ENCODE measurements around the gene C10orf53.
"Not testable (repeated sequence)": the region's sequence is repeated elsewhere in the genome, so short reads cannot be mapped to it uniquely, and the experiment has no call there.

C10orf53 gene

DNA sequence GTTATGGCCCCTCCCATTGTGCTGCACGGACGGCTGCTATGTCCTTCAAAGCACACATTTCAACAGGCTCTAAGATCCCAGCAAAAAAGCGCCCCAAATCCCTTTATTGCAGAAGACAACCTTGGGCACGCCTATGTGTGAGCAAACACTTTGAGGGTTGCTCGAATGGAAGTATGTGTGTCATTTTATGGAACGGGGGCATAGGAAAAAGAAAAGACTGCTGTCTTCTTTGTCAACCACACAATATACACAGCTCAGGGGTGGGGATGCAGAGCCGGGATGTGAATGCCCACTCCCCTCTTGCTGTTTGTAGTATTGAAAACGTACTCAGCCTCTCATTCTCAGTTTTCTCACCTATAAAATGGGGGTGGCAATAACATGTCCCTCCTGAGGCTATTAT is 32.0 kb downstream of the C10orf53 start:
- H3K4me1 ChIP-seq (ENCODE audit: control insufficient read depth, insufficient read depth, low read length, unreplicated experiment), result no peaks in the 10 kb centered on the region
- no peaks in the 10 kb centered on the region for H3K36me3 ChIP-seq (ENCODE audit: insufficient read depth, low read length)
- no peak overlapping the region for H2AFZ ChIP-seq (ENCODE audit: low read length, unreplicated experiment)
- H3K27ac ChIP-seq (ENCODE audit: low read depth, low read length), result no peak overlapping the region
- no peaks in the 10 kb centered on the region for H3K79me2 ChIP-seq (ENCODE audit: control insufficient read depth, insufficient read depth, low read length, unreplicated experiment)
- peaks cover 71% of the 10 kb centered on the region for H3K27me3 ChIP-seq (ENCODE audit: insufficient read depth, low read length)
- no peak overlapping the region for H3K4me3 ChIP-seq (ENCODE audit: low read depth, low read length)

DNA sequence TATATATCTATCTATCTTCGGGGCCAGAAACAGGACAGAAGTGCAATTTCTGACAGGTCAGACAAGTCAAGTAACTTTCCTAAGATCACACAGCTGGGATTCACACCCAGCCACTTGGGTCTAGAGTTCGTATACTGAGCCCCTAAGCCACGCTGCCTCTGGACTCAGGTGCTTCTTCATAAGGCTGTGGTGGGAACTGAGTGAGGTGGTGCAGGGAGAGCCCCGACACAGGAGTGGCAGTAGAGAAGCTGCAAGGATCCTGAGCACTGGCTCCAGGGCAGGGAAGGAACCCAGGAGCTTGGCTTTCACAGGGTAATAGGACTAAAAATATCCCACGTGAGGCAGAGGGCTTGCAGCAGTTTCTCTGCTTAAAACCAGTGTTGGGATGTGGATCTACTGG is 33.8 kb downstream of the C10orf53 start:
- no peak overlapping the region for H3K27ac ChIP-seq (ENCODE audit: low read depth, low read length)
- H3K36me3 ChIP-seq (ENCODE audit: insufficient read depth, low read length), result no peaks in the 10 kb centered on the region
- no peak overlapping the region for H2AFZ ChIP-seq (ENCODE audit: low read length, unreplicated experiment)
- H3K4me1 ChIP-seq (ENCODE audit: control insufficient read depth, insufficient read depth, low read length, unreplicated experiment), result no peaks in the 10 kb centered on the region
- H3K79me2 ChIP-seq (ENCODE audit: control insufficient read depth, insufficient read depth, low read length, unreplicated experiment), result no peaks in the 10 kb centered on the region
- peaks cover 53% of the 10 kb centered on the region for H3K27me3 ChIP-seq (ENCODE audit: insufficient read depth, low read length)
- H3K4me3 ChIP-seq (ENCODE audit: low read depth, low read length), result no peak overlapping the region

DNA sequence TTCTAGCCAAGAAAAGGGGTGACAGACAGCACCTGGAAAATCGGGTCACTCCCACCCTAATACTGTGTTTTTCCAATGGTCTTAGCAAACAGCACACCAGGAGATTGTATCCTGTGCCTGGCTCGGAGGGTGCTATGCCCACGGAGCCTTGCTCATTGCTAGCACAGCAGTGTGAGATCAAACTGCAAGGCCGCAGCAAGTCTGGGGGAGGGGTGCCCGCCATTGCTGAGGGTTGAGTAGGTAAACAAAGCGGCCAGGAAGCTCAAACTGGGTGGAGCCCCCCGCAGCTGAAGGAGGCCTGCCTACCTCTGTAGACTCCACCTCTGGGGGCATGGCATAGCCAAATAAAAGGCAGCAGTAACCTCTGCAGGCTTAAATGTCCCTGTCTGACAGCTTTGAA is 35.7 kb downstream of the C10orf53 start:
- not testable (repeated sequence) for H3K79me2 ChIP-seq (ENCODE audit: control insufficient read depth, insufficient read depth, low read length, unreplicated experiment); H3K36me3 ChIP-seq (ENCODE audit: insufficient read depth, low read length); H3K4me3 ChIP-seq (ENCODE audit: low read depth, low read length); H2AFZ ChIP-seq (ENCODE audit: low read length, unreplicated experiment); H3K4me1 ChIP-seq (ENCODE audit: control insufficient read depth, insufficient read depth, low read length, unreplicated experiment); H3K27ac ChIP-seq (ENCODE audit: low read depth, low read length)
- peaks cover 36% of the 10 kb centered on the region for H3K27me3 ChIP-seq (ENCODE audit: insufficient read depth, low read length)

DNA sequence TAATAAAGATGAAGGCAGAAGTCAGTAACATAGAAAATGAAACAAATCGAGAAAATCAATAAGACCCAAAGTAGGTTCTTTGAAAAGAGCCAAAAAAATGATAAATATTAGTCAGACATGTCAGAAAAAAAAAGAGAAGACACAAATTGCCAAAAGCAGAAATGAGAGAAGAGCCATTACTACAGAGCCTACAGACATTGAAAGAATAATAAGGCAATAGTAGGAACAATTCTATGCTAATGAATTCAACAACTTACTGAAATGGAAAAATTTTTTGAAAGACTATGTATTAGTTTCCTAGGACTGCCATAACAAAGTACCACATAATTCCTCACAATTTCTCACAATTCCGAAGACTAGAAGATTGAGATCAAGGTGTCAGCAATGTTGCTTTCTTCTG is 47.1 kb downstream of the C10orf53 start:
- no peaks in the 10 kb centered on the region for H3K4me1 ChIP-seq (ENCODE audit: control insufficient read depth, insufficient read depth, low read length, unreplicated experiment)
- no peak overlapping the region for H2AFZ ChIP-seq (ENCODE audit: low read length, unreplicated experiment)
- no peaks in the 10 kb centered on the region for H3K79me2 ChIP-seq (ENCODE audit: control insufficient read depth, insufficient read depth, low read length, unreplicated experiment)
- H3K27ac ChIP-seq (ENCODE audit: low read depth, low read length), result no peak overlapping the region
- no peak overlapping the region for H3K4me3 ChIP-seq (ENCODE audit: low read depth, low read length)
- no peaks in the 10 kb centered on the region for H3K36me3 ChIP-seq (ENCODE audit: insufficient read depth, low read length)
- H3K27me3 ChIP-seq (ENCODE audit: insufficient read depth, low read length), result peaks cover 19% of the 10 kb centered on the region

DNA sequence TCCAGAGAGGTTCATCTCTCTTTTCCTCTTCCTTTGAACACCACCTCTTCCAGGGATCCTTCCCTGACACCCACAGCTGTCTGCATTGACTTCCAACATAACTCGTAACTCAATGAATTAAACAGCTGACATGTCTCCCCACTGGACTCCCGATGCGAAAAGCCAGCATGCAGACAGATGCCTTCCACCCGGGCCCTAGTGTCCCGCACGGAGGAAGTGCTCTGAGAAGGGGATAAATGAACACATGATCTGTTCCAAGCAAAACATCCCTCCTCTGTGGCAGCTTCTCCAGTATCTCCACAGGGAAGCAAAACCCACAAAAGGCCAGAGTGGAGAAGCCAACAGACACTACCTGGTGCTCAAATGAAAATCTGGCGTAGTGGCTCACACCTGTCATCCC is 54.4 kb downstream of the C10orf53 start:
- H3K4me1 ChIP-seq (ENCODE audit: control insufficient read depth, insufficient read depth, low read length, unreplicated experiment), result no peaks in the 10 kb centered on the region
- H3K79me2 ChIP-seq (ENCODE audit: control insufficient read depth, insufficient read depth, low read length, unreplicated experiment), result no peaks in the 10 kb centered on the region
- no peaks in the 10 kb centered on the region for H3K27me3 ChIP-seq (ENCODE audit: insufficient read depth, low read length)
- no peak overlapping the region for H3K27ac ChIP-seq (ENCODE audit: low read depth, low read length)
- H3K4me3 ChIP-seq (ENCODE audit: low read depth, low read length), result no peak overlapping the region
- no peaks in the 10 kb centered on the region for H3K36me3 ChIP-seq (ENCODE audit: insufficient read depth, low read length)
- no peak overlapping the region for H2AFZ ChIP-seq (ENCODE audit: low read length, unreplicated experiment)

DNA sequence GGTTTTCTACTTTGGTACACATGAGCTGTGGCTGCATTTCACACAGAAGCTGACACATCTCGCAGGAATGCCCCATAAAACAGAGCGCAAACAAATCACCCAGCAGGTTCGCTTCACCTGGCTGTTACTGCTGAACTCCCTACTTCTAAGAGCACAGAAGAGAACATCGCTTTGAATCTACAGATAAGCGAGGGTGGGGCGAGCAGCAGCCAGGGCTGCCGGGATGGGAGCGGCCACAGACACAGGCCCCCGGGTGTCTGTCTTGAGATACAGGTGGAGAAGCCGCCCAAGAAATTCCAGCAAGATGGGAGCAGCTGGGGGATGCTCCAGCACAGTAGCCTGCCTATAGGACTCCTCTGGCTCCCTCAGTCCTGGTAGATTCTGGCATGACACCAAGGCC is 55.2 kb downstream of the C10orf53 start:
- Histone ChIP-seq H3K36me3 (ENCODE audit: insufficient read depth, low read length) (no peaks in the 10 kb centered on the region), H3K27ac (ENCODE audit: low read depth, low read length) (no peak overlapping the region), H3K27me3 (ENCODE audit: insufficient read depth, low read length) (no peaks in the 10 kb centered on the region), H3K79me2 (ENCODE audit: control insufficient read depth, insufficient read depth, low read length, unreplicated experiment) (no peaks in the 10 kb centered on the region), H3K4me1 (ENCODE audit: control insufficient read depth, insufficient read depth, low read length, unreplicated experiment) (no peaks in the 10 kb centered on the region), H2AFZ (ENCODE audit: low read length, unreplicated experiment) (no peak overlapping the region), H3K4me3 (ENCODE audit: low read depth, low read length) (no peak overlapping the region)

DNA sequence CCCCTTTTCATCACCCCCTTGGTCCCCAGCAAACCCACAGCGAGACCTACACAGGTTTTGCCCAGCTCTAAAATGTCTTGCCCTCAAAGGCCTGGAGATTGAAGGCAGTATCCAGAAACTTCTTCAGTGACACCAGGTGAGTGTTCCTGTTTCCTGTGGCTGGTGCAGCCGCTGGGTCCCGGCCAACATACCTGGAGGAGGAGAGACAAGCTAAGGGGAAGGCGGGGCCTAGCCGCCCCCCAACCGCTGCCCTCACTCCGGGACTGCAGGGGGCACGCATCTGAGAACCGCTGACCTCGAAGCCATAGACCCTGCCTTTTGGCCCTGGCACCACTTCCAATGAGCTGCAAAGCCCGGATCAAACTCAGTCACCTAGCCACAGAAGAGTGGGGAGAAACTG is 55.7 kb downstream of the C10orf53 start:
- Histone ChIP-seq H3K4me3 (ENCODE audit: low read depth, low read length) (no peak overlapping the region), H3K36me3 (ENCODE audit: insufficient read depth, low read length) (no peaks in the 10 kb centered on the region), H3K27me3 (ENCODE audit: insufficient read depth, low read length) (no peaks in the 10 kb centered on the region), H3K27ac (ENCODE audit: low read depth, low read length) (no peak overlapping the region), H3K4me1 (ENCODE audit: control insufficient read depth, insufficient read depth, low read length, unreplicated experiment) (no peaks in the 10 kb centered on the region), H3K79me2 (ENCODE audit: control insufficient read depth, insufficient read depth, low read length, unreplicated experiment) (no peaks in the 10 kb centered on the region), H2AFZ (ENCODE audit: low read length, unreplicated experiment) (no peak overlapping the region)

DNA sequence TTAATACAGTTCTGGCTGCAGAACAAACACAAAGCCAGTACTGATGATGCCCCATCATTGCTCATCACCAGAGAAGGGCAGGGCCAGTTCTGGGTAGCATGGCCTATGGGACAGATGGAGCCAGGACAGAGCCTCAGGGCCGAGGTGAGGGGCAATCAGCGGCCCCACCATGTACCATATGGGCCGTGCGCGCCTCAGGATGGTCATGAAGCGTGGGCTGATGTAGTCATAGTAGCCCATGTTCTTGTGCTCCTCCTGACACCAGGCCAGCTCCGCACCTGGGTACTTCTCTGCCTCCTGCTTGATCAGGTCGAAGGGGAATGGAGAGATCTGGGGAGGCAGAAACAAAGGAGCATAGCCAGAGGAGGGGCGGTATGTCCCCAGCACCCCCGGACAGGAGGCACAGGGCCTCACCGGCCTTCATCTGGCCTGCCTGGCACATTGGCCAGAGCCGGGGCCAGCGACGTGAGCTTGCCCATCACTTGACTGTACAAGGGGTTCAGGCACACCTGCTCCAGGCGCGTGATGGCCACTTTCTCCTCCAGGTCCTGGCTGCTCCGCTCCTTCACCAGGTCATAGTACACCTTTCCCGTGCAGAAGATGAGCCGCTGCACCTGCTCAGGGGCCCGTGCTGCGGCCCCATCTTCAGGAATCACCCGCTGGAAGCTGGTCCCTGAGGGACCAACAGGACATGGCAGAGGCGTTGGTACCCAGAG is 56.6 kb downstream of the C10orf53 start:
- H3K27me3 ChIP-seq (ENCODE audit: insufficient read depth, low read length), result no peaks in the 10 kb centered on the region
- H3K27ac ChIP-seq (ENCODE audit: low read depth, low read length), result no peak overlapping the region
- no peaks in the 10 kb centered on the region for H3K36me3 ChIP-seq (ENCODE audit: insufficient read depth, low read length)
- H3K4me3 ChIP-seq (ENCODE audit: low read depth, low read length), result no peak overlapping the region
- no peaks in the 10 kb centered on the region for H3K79me2 ChIP-seq (ENCODE audit: control insufficient read depth, insufficient read depth, low read length, unreplicated experiment)
- no peaks in the 10 kb centered on the region for H3K4me1 ChIP-seq (ENCODE audit: control insufficient read depth, insufficient read depth, low read length, unreplicated experiment)
- H2AFZ ChIP-seq (ENCODE audit: low read length, unreplicated experiment), result no peak overlapping the region

DNA sequence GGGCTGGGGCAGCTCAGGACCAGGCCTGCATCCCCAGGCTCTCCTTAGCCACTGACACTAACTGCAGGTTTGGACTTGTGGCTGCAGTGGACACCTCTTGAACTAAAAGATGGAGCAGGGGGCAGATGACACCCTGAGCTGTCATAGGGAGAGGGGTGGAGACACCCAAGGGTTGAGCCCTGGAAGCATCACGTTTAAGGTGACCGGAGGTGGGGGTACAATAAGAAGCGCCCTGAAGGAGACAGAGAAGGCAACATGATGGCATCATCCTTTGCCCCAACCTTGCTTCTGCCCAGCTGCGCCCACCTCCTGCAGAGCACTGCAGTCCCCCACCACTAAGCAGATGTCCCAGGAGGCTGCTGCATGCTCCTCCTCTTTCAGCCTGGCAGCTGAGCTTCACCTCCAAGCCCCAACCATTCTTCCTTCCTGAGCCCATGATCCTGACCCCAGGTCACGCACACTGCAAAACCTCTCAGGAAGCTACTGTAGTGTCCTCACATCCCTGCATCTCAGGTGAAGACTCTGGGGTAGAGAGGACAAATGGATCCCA is 57.2 kb downstream of the C10orf53 start:
- Histone ChIP-seq H3K79me2 (ENCODE audit: control insufficient read depth, insufficient read depth, low read length, unreplicated experiment) (no peaks in the 10 kb centered on the region), H3K4me1 (ENCODE audit: control insufficient read depth, insufficient read depth, low read length, unreplicated experiment) (no peaks in the 10 kb centered on the region), H3K4me3 (ENCODE audit: low read depth, low read length) (no peak overlapping the region), H3K27me3 (ENCODE audit: insufficient read depth, low read length) (no peaks in the 10 kb centered on the region), H3K36me3 (ENCODE audit: insufficient read depth, low read length) (no peaks in the 10 kb centered on the region), H2AFZ (ENCODE audit: low read length, unreplicated experiment) (no peak overlapping the region), H3K27ac (ENCODE audit: low read depth, low read length) (no peak overlapping the region)

DNA sequence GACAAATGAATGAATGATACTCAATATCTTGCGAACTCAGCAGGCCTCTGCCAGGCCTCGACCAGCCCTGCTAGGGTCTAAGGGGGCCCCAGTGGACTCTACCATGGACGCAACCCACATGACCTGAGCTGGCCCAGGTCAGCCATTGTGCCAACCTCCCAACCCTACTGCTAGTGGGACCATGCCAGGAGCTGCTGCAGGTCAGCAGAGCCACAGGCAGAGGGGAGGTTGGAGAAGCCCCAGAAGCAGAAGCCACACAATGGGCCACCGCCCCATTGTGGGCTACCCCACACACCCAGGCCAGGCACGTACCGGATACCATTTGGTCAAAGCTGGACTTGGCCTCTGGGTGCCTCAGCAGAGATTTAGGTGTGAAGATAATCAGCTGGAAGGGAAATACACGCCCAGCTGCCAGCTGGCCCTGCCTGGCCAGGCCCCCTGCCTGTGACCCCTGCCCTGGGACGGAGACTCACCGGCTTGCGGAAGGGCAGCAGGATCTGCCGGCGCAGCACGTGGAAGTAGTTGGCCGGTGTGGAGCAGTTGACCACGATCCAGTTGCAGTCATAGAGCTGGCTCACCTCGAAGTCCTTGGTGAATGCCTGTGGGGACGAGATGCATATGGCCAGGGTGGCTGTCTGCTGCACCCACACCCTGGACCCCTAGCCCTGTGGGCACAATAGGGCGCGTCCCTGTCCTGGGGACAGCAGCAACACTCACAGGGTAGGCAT is 58.2 kb downstream of the C10orf53 start:
- Histone ChIP-seq H3K27ac (ENCODE audit: low read depth, low read length) (no peak overlapping the region), H3K27me3 (ENCODE audit: insufficient read depth, low read length) (no peaks in the 10 kb centered on the region), H3K79me2 (ENCODE audit: control insufficient read depth, insufficient read depth, low read length, unreplicated experiment) (no peaks in the 10 kb centered on the region), H3K36me3 (ENCODE audit: insufficient read depth, low read length) (no peaks in the 10 kb centered on the region), H2AFZ (ENCODE audit: low read length, unreplicated experiment) (no peak overlapping the region), H3K4me1 (ENCODE audit: control insufficient read depth, insufficient read depth, low read length, unreplicated experiment) (no peaks in the 10 kb centered on the region), H3K4me3 (ENCODE audit: low read depth, low read length) (no peak overlapping the region)

All from ACC112 (cell line).